ENCODE results near the gene GCG.
A peak's percentile ranks its signal among the peaks of the same experiment; 100 is the strongest.

The GCG gene

DNA sequence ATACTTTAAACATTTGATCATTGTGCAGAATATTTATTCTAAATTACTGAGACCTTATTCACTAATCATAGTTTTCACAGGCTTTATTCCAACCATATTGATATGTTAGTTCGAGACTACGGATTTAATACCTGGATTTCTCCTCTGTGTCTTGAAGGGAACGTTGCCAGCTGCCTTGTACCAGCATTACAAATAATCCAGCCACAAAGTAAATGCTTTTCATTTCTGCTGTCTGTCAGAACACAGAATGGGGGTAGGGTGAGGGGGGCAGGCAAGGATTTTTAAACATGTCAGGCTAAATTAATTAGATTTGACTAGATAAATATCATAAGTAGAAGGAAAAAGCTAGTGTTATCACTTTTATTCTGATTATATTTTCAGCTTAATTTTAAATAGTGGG lies 3.1 kb downstream of the GCG start:
- no peak for DNase-seq

DNA sequence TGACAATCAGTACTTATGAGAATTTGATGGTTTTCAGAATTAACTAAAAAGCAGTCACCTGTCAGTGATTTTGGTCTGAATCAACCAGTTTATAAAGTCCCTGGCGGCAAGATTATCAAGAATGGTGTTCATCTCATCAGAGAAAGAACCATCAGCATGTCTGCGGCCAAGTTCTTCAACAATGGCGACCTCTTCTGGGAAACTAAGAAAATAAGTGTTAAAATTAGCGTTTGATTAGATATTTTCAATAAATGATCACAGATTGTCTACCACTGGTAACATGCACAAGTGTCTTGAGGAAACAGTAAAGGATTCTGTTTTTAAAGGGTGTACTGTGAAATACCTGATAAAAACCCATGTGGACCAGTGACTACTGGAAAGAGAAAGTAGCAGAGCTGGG lies 8.1 kb downstream of the GCG start:
- no peak for DNase-seq

DNA sequence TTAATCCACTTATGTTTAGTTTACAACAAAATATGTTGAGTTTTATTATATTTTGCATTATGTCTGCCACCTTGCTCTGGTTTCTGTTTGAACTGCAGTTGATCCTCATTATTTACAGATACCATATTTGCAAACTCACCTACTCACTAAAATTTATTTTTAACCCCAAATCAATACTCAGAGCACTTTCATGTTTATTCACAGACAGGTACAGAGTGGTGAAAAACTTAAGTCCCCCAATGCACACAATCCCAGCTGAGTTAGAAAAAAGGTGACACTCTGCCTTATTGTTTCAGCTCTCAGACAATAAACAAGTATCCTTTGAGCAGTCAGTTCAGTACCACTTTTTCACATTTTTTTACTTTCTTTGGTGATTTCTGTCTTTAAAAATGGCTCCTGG lies 13.7 kb downstream of the GCG start:
- DNase-seq = no peak

DNA sequence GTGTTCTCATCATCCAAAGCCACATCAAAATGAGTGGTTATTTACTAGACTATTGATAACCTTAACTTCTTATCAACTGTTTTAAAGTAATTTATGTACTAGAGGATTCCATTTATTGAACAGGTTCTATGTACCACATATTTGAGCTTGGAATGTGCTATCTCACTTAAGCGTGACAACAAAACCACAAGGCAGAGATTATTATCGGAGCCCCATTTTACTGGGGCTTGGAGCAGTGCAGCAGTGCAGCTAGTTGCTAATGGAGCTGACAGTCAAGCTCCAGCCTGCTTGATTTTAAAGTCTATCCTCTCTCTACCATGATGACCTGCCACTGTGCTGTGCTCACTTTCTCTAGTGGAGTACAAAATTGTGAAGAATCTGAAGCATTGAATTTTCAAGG lies 24.6 kb downstream of the GCG start:
- DNase-seq = no peak

DNA sequence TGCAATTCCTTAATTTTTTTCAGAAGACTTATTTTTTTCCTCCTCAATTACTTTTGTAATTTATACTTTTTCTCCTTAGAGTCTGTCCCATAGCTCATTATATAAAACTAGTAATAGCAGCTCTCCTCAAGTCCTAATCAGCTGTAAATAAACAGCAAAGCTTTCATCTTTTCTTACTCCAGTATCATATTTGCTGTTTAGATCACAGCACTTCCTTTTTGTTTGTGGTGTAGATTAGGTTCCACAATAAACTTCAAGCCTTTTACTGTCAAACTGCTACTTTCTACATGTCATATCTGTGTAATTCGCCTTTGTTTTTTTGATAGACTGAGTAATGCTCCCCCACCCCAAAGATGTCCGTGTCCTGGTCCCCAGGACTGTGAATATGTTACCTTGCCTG lies 25.5 kb downstream of the GCG start:
- no peak for DNase-seq

DNA sequence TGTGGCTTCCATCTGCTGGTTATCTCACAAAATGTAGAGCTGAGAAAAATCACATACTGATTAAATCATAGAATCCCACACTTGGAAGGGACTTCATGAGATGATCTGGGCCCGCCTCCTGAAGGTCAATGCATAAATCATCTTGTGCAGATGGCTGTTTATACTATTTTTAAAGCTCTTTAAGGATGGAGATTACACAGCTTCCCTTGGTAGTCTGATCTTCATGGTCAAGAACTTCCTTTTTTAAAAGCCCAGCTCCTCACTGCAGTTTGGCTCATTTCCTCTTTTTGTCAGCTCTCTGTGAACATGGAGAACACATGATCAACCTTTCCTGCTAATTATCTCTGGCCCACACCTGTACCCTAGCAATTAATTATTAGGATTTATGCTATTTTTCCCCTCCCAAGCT lies 25.9 kb downstream of the GCG start:
- peak; percentile 67 for DNase-seq

DNA sequence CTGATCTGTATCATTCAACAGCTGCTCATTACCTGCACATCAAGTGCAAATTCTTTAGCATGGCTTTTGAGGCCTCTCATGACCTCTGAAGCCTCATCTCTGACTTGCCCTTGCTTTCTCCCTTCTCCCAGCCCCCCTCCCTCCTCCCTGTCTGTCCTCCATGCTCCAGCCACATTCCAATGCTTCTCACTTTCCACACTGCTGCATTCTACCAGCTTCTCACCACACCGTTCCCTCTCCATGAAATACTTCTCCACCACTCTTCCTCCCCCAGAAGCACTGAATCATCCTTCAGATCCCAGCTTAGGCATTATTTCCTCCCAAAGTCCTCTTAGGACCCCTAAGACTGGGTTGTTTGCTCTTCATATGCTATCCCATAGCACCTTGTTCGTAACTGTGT lies 26.9 kb downstream of the GCG start:
- DNase-seq = no peak

DNA sequence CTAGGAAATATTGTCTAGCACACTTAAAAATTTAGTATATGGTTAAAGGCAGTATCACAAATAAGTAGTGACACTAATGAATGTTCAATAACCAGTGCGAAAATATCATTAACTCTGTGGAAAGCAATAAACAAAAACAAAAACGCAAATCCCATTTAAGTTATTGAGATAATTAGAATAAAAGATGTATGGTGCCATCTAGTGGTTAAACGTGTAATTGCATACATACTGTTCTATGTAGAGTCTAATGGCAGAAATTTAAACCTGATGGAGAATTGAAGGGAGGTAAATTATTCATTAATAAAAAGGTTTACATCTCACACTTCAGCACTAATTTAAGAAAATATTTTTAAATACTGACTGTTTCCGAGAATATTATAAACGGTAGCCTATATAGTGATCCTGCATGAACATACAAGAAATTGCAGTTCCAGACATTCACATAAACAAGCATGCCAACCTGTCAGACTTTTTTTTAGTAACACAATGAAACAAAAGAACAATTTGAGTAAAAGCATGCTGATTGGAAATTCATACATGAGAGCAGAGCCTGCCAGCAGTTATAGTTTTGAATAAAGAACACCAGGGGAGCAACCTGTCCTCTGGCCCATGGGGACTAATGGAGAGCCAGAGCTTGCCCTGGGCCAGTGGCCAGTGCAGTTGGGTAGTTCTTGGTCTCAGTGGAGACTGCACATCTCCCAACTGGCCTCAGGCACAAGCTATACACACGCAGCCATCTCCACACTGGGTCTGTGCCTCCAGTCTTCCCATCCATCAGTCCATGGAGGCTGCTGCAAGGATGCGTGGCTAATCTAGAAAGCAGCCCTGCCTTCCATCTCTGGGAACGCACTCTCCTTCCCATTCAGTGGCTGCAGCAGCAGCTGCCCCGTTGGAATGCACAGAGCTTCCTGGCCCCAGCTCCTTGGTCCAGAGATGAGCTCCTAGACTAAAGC lies 28.0 kb downstream of the GCG start:
- DNase-seq = no peak

DNA sequence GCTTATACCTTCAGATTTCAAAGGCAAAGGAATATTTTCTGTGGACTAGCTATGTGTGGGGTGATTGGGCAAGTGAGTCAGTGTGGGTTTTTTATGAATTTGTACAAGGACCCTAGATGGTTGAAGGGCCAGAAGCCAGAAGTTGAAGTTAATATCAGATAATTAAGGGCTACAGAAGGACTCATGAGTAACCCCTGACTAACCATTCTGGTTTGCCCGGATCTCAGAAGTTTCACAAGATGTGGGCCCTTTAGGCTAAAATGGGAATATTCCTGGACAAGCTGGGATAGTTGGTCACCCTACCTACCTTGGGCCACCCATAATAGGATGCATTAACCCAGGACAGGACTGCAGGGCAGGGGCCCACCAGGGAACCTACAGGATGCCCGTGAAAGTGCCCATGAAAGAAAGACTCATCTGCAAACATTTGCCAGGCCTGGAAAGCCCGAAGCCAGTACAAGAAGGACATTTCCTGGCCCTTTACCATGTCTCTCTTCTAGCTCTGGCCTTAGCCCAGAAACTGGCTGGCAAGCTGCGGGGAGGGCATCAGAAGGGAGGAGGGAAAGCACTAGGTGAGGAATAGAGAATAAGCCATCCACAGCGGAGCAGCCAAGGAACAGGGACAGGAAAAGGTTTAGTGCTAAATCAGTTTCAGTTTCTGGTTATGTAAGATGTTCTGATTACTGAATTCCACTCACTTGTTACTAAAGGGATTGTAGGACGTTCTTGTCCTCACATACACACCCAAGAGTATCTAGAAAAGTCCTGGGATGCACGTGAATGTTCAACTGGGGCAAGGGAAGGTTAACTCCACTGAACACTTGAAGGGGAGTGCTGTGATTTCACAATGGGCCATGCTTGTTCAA lies 33.6 kb downstream of the GCG start:
- DNase-seq = no peak

DNA sequence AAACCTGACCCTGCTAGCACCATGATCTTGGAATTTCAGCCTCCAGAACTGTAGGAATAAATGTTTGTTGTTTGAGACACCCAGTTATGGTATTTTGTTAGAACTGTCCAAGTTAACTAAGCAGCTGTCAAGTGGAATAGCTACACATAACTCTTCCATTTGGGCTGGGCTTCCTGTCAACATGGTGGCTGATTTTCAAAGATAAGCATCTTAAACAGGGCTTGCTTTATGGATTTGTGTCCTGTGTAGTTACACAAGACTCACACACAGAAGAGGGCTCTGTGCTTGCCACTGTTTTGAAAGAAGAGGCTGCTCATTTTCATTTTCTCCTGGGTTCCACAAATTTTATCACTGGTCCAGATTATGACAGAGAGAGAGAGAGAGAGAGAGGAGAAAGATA lies 35.7 kb downstream of the GCG start:
- DNase-seq = no peak

DNA sequence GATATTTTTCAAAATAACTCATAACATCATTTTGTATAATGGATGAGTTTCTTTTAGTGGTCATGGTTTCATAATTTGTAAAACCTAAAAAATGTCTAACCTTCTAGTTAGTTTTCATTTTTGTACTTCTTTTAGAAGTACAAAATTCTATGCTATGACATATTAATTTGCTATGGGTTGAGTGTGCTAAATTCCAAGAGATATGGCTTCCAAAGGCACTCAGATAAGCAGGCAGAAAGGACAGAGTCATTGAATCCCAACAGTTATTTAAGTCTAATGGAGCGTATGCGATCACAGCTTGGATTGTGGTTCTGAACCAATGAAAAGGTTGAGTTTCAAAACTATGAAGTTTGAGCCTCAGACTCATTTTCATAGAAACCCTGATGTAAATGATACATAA lies 37.0 kb downstream of the GCG start:
- no peak for DNase-seq

DNA sequence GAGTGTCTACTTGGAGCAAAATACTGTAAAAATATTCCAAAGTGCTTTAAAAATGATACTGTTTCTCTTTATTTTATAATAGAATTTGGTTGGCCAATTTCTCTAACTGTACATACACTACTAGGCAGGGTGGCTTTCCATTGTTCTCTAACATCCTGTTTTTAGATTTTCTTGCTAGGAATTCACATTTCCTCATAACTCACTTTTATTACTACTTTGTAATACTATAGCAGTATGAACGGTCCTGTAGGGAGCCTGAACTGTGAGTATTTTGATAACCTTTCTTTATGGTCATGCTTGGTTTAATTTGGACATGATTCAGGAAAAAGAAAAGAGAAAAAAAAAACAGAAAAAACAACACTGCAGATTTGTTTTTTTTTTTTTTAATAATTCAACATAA lies 37.8 kb downstream of the GCG start:
- no peak for DNase-seq

DNA sequence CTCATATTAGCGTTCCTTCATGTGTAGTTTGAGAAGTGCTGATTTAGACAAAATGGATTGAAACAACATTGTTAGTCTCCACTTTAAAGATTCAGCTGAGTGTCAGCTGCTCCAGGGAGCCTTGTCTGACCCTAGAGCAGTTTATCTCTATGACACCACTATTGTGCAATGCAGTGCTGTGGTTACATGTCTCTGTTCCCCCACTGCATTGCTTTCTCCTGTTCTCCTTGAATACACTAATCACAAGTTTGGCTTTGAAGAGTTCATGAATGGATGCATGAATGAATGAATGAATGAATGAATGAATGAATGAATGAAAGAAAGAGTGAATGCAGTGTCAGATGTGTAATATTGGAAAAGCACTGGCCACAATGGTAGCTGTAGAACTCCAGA lies 38.3 kb downstream of the GCG start:
- DNase-seq = no peak

DNA sequence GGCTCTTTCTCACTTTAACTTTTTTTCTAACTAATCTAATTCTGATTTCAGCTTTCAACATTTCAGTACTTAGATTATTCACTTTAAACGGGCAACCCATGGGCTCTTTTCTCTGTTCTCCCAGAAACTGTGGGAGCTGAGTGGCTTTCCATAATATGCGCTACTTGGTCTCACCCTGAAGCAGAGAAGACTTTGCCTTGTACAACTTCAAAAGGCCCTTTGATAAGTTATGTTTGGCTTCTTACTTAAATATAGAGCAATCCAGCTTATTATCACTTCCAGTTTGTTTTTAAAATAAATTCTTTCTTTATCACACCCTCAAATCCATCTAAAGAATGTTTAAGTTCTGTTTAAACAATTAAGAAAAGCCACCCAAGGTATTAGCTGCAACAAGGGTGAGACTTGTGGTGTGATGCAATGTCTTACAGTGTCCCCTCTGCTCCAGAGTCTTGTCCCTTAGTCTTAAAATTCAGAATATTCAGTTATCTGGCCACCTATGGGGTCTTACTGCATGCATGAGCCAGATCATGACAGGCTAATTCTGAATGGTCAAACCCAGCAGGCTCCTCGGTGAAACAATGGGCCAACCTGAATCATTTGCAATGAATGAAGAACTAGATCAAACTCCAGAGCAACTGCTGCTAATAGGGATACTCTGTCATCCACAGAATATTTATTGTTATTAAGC lies 38.8 kb downstream of the GCG start:
- DNase-seq = no peak

DNA sequence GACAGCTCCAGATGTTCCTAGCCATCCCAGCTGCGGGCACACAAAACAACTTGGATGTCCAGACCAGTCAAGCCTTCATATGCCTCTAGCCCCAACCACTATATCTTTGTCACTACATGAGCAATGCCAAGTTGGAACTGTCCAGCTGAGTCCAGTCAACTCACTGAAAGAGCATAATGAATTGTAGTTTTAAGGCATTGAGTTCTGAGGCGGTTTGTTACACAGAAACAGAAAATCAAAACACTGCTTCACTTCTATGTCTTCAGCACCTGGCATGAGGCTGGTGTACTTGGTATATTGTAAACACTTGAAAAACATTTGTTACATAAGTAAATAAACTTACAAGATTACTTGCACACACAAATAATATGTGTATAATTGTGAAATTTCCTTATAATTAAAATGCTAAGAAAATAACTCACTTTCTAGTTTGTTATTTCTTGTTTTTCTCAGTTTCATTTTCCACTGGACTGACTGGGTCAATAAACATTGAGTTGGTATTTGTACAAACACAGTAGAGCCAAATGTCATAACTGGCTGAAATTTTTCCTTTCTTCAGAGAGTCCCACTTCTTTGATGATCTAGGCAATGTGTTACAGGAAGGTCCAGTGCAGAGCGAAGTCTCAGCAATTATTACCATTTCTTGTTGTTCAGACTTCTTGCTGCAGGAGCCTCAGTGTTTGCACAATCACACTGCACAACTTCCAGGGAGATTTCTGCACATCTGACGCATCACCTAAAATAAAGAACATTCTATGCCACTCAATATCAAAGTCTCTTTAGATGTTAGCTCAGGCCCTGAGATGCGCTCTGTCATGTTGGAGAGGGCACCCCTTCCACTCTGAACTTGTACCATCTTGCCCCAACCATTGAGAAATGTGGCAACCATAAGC lies 39.8 kb downstream of the GCG start:
- no peak for DNase-seq

DNA sequence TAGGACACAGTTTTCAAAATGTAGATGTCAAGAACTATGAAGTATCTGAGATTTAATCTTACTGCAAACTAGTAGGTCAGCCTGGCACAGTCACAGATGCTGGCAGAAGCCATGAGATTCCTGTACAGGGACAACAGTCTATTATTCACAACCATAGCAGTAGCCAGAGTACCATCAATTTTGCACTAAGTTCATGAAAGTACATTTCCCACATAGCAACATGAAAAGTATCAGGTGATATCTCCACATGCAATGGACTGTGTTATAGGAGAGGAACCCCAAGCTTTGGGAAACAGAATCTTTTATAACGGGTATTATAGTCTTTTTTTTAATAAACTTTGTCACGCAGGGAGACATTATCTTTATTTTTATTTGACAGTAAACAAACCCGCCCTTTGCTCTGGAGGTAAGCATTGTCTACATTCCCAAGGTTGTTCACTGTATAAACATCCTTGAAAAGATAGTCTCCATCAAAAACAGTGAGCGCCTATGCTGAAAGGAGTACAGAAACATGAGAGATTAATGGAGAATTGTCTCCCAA lies 44.6 kb downstream of the GCG start:
- DNase-seq = no peak

DNA sequence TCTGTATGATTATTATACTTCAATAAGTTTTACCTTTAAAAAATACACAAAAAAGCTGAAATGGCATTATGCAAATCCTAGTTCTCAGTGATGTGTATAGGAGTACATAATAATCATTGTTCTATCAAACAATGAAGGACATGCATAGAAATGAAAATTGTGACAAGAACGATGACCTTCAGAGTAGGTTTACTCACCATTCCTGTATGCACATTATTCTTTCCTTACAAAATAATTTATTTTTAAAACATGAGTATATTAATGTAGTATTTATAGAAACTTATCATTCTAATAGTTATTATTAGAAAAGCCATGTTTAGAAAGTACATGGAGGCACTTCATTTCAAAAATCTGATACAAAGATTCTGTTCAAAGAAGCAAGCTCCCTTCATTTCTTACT lies 45.3 kb downstream of the GCG start:
- DNase-seq = no peak

DNA sequence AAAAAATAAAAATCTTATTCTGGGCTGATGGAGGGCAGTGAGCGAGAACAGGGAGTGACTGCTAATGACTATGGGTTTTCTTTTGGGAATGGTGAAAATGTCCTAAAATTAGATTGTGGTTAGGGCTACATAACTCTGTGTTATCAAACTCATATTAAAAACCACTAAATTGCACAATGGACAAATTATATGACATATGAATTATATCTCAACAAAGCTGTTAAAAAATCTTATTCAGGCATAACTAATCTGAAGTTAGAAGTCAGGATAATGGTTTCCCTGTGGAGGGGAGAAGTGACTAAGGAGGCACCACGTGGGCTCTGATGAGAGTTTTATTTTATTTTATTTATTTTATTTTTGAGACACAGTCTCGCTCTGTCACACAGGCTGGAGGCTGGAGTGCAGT lies 45.9 kb downstream of the GCG start:
- no peak for DNase-seq

DNA sequence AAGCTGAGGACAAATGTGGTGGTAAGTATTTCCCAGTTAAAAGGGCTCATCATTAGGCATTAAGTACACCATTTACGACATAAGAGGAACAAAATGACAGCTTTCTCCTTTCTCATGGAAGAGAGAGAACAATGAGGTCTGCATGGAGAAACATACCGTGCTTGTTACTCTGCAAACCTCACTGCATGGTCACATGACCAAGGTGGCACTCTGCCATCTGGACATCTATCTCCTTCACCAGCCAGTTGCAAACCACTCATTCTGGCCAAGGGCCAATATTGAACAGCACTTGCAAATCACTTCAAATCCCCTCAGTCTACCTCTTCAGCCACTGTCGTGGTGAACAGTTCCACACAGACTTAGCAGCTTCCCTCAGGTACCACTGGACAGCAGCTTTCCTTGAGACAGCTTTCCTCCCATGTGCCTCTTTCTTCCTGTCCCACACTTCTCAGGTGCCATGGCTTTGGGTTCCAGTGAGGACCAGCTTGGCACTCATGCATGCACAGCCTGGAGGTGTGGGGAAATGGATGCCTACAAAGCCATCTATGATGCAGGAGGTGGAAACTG lies 48.5 kb downstream of the GCG start:
- DNase-seq = no peak

DNA sequence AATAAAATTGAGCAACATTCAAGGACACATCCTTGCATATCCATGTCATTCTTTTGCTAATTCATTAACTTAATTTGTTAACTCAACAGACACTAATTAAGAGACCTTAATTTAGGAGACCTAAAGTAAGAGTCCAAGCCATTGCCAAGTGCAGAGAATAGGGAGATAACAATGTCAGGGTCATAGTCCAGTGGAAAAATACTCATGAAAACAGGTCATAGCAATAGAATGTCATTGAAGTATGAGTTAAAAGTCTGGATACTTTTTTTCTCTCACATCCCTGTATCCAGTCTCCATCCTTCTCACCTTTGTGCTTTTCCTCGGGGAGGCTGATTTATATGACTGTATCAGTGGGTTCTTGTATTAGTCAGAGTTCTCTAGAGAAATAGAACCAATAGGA lies 51.5 kb downstream of the GCG start:
- no peak for DNase-seq

DNA sequence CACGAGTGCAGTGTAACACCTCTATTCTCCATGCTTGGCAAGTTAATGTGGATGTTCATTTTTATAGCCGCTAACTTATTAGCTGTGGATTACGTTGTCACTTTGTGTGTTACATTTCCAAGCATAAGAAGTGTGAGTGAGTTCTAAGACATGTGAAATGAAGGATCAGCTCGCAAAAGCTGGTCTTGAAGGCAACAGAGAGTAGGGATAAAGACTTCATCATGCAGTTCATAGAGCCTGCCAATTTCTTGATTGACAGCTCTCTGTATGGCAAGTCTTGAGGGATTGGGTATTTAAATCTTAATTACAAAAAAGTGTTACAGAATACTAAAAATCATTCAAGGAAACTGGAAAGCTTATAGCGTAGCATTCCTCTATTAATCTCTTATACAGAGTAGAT lies 52.2 kb downstream of the GCG start:
- DNase-seq = no peak
